CD14-positive monocyte (primary cell): ENCODE measurements around the gene MSI2. TPM values are rescaled to one million over a fixed set of nuclear protein-coding genes. Genes with fewer than 3 reads are reported as not detected.

ENCODE experiments used
- DNase-seq, 3 donors: peaks; one replicate each; pipeline ENCODE4 v3.0.0-alpha.2; 2011 to 2022
- H2AFZ ChIP-seq: 2 replicates; pipeline ENCODE4 v1.6.0; 2012; ENCODE audit warnings: mild to moderate bottlenecking, low read depth, low read length, inconsistent platforms; ENCODE audit not compliant: insufficient read depth, poor library complexity, severe bottlenecking
- H3K27ac ChIP-seq, 2 donors: 1 replicate in 1 of 2; 2 replicates in 1 of 2; pipeline ENCODE4 v1.5.1; 2012 to 2013; ENCODE audit warnings: low read length in 2 of 2, control low read depth in 1 of 2, inconsistent platforms in 1 of 2, low read depth in 1 of 2, mild to moderate bottlenecking in 1 of 2
- H3K27me3 ChIP-seq, 2 donors: one replicate each; pipeline versions ENCODE4 v1.6.0 to v1.6.1; 2011 to 2013; ENCODE audit warnings: low read length in 2 of 2; ENCODE audit not compliant: control insufficient read depth in 2 of 2, insufficient read depth in 2 of 2
- H3K36me3 ChIP-seq, 2 donors: replicated peaks in 1 of 2; 1 replicate in 1 of 2; 2 replicates in 1 of 2; pipeline versions ENCODE4 v1.5.1 to v1.6.1; 2012 to 2013; ENCODE audit warnings: low read length in 2 of 2, control low read depth in 1 of 2, inconsistent platforms in 1 of 2, mild to moderate bottlenecking in 1 of 2; ENCODE audit not compliant: insufficient read depth in 2 of 2, control insufficient read depth in 1 of 2
- H3K4me1 ChIP-seq, 2 donors: 1 replicate in 1 of 2; 2 replicates in 1 of 2; pipeline versions ENCODE4 v1.5.1 to v1.6.1; 2012 to 2013; ENCODE audit warnings: low read length in 2 of 2, control low read depth in 1 of 2, inconsistent platforms in 1 of 2, mild to moderate bottlenecking in 1 of 2, moderate library complexity in 1 of 2; ENCODE audit not compliant: insufficient read depth in 2 of 2, control insufficient read depth in 1 of 2
- H3K4me2 ChIP-seq: replicated peaks from 2 replicates; pipeline ENCODE3; 2012; ENCODE audit warnings: low read length, moderate library complexity, mild to moderate bottlenecking; ENCODE audit not compliant: poor library complexity, severe bottlenecking; ENCODE audit errors: extremely low read depth
- H3K4me3 ChIP-seq, 3 experiments: fragments of 200-600 bp in 1 of 3; sonication (generic) in 1 of 3; replicated peaks in 1 of 3; 1 replicate in 2 of 3; 2 replicates in 1 of 3; pipeline ENCODE4 v1.5.1; 2011 to 2013; ENCODE audit warnings: low read length in 3 of 3, mild to moderate bottlenecking in 3 of 3, control low read depth in 2 of 3, low read depth in 2 of 3, inconsistent platforms in 1 of 3, moderate library complexity in 1 of 3
- H3K79me2 ChIP-seq: 2 replicates; pipeline ENCODE4 v1.6.0; 2012; ENCODE audit warnings: mild to moderate bottlenecking, control low read depth, inconsistent platforms, low read length, moderate library complexity; ENCODE audit not compliant: insufficient read depth
- H3K9ac ChIP-seq: 2 replicates; pipeline ENCODE4 v1.6.0; 2017; ENCODE audit warnings: low read length, mild to moderate bottlenecking; ENCODE audit not compliant: insufficient read depth, poor library complexity, severe bottlenecking
- H3K9me3 ChIP-seq, 2 donors: replicated peaks in 1 of 2; 1 replicate in 1 of 2; 2 replicates in 1 of 2; pipeline versions ENCODE4 v1.5.1 to v1.6.1; 2012 to 2013; ENCODE audit warnings: low read length in 2 of 2, control low read depth in 1 of 2; ENCODE audit not compliant: control insufficient read depth in 1 of 2, insufficient read depth in 1 of 2
- H4K20me1 ChIP-seq: 2 replicates; pipeline ENCODE4 v1.6.0; 2012; ENCODE audit warnings: mild to moderate bottlenecking, low read length, control low read depth, moderate library complexity; ENCODE audit not compliant: insufficient read depth
- H3K27ac Mint-ChIP-seq, 7 donors: one replicate each; pipeline ENCODE4 v1.8.0; 2020; ENCODE audit warnings: mild to moderate bottlenecking in 7 of 7, mixed read lengths in 7 of 7, moderate library complexity in 6 of 7, inconsistent platforms in 2 of 7
- H3K27me3 Mint-ChIP-seq, 3 donors: one replicate each; pipeline ENCODE4 v1.8.0; 2021 to 2022; ENCODE audit warnings: low read depth in 3 of 3, mild to moderate bottlenecking in 3 of 3, mixed read lengths in 3 of 3, moderate library complexity in 3 of 3, inconsistent platforms in 1 of 3
- H3K36me3 Mint-ChIP-seq, 2 donors: one replicate each; pipeline ENCODE4 v1.8.0; 2020; ENCODE audit warnings: mixed read lengths in 2 of 2, inconsistent platforms in 1 of 2, mild to moderate bottlenecking in 1 of 2
- H3K4me1 Mint-ChIP-seq: one replicate; pipeline ENCODE4 v1.8.0; 2020; ENCODE audit warnings: mild to moderate bottlenecking, mixed read lengths
- H3K4me3 Mint-ChIP-seq, 2 donors: one replicate each; pipeline ENCODE4 v1.8.0; 2020; ENCODE audit warnings: mild to moderate bottlenecking in 2 of 2, mixed read lengths in 2 of 2, moderate library complexity in 1 of 2
- H3K9me3 Mint-ChIP-seq, 7 donors: one replicate each; pipeline ENCODE4 v1.8.0; 2020 to 2022; ENCODE audit warnings: mixed read lengths in 7 of 7, mild to moderate bottlenecking in 6 of 7, moderate library complexity in 6 of 7, inconsistent platforms in 2 of 7
- WGBS: methylation state at CpG from one replicate; pipeline ENCODE4 v1.1.5; 2013; ENCODE audit warnings: missing lambda C conversion rate; ENCODE audit not compliant: insufficient coverage; 5-methylcytosine and 5-hydroxymethylcytosine counted together
- intact Hi-C, 2 donors: fragments of 100-400 bp; cut with micrococcal nuclease; formaldehyde crosslinking; loops; one replicate each; pipeline versions ENCODE4 v1.15.0 to v1.15.1; 2023
- polyA plus RNA-seq, 3 donors: library from polyadenylated mRNA; depleted of rRNA in 1 of 3; unstranded in 2 of 3; stranded (reverse) in 1 of 3; fragments of 300-500 nt in 2 of 3; fragments of >200 nt in 1 of 3; fragmentation: Illumina TruSeq in 2 of 3; gene quantifications; 1 replicate in 2 of 3; 2 replicates in 1 of 3; pipeline ENCODE4 v1.2.3, GENCODE V29; 2012 to 2021
- TF ChIP-seq, protein P1 (sequence below): fragments of 200-600 bp; IDR thresholded peaks from one replicate; pipeline ENCODE4 v1.8.0; 2022; ENCODE audit warnings: antibody characterized with exemption, mild to moderate bottlenecking

MSI2 gene
- polyA plus RNA-seq, 3 donors, result 0.20 to 6.6 (median 0.37) TPM

DNA sequence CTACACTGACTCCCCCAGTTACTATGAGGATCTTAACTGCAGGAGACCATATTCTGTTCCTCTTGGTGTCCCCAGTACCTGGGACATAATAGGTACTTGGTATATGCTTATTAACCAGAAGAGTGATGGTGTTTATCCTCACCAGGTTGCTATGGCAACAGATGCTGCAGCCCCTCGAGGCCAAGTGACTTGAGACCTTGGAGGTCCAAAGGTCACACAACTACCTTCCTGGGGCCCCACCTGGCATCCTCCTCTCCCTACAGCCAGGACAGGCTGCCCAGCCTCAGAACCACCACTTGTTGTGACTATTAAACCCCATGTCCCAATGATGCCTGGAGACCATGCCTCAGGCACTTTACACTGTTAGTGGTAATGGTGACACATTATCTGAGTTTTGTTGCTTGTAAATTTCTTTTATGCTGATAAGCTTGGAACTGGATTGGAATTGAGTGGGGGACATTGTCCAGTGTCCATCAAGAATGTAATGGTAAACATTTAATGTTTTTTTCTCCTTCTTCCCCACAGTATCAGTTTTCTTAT lies 299.4 kb downstream of the MSI2 start:
- WGBS, result no CpG with 5 or more reads among the region's 1 CpG
- intact Hi-C loops, result no loop called here
- no peak for DNase-seq
- no peaks in the 10 kb centered on the region for H4K20me1 ChIP-seq
- no peak overlapping the region for H3K27ac Mint-ChIP-seq
- H3K36me3 ChIP-seq, result no peaks in the 10 kb centered on the region
- no peaks in the 10 kb centered on the region for H3K79me2 ChIP-seq
- H3K9ac ChIP-seq, result no peak overlapping the region
- no peak overlapping the region for H3K4me3 Mint-ChIP-seq
- H3K27me3 Mint-ChIP-seq, result peaks cover 6 to 18% (median 14%) of the 10 kb centered on the region in 3 donors
- H3K27ac ChIP-seq, result no peak overlapping the region
- no peak overlapping the region for H3K4me3 ChIP-seq
- H3K4me1 ChIP-seq, result peaks cover 37 to 51% of the 10 kb centered on the region in 2 donors
- H3K9me3 Mint-ChIP-seq, result no peaks in the 10 kb centered on the region
- H3K9me3 ChIP-seq, result no peaks in the 10 kb centered on the region
- peaks cover 0 to 3% of the 10 kb centered on the region in 2 donors for H3K27me3 ChIP-seq
- TF ChIP-seq, protein P1, sequence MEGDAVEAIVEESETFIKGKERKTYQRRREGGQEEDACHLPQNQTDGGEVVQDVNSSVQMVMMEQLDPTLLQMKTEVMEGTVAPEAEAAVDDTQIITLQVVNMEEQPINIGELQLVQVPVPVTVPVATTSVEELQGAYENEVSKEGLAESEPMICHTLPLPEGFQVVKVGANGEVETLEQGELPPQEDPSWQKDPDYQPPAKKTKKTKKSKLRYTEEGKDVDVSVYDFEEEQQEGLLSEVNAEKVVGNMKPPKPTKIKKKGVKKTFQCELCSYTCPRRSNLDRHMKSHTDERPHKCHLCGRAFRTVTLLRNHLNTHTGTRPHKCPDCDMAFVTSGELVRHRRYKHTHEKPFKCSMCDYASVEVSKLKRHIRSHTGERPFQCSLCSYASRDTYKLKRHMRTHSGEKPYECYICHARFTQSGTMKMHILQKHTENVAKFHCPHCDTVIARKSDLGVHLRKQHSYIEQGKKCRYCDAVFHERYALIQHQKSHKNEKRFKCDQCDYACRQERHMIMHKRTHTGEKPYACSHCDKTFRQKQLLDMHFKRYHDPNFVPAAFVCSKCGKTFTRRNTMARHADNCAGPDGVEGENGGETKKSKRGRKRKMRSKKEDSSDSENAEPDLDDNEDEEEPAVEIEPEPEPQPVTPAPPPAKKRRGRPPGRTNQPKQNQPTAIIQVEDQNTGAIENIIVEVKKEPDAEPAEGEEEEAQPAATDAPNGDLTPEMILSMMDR, result no peak
- no peak overlapping the region for H2AFZ ChIP-seq
- no peak overlapping the region for H3K4me2 ChIP-seq
- H3K4me1 Mint-ChIP-seq, result peaks cover 86% of the 10 kb centered on the region
- peaks cover 0 to 2% of the 10 kb centered on the region in 2 donors for H3K36me3 Mint-ChIP-seq

DNA sequence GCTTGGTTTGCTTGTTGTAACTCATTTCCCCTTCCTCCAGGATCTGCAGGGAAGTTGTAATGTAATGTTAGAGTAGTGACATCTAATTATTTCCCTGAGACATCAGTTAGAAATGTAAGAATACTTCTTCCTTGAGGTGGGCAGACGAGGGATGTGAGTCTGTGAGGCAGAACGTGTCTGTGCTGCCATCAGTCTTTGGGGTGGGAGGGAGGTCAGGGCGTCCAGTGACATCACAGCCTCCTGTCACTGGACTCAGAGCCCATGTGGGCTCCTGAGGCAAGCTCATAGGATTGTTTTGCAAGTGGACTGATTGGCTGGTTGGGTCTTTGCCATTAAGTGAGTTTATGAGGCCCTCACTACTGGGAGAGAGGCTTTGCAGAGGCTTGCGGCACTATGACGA lies 300.0 kb downstream of the MSI2 start:
- no peak for DNase-seq
- TF ChIP-seq, protein P1, result no peak
- H3K79me2 ChIP-seq, result no peaks in the 10 kb centered on the region
- H3K27ac Mint-ChIP-seq, result no peak overlapping the region
- H3K27me3 Mint-ChIP-seq, result peaks cover 7 to 18% (median 14%) of the 10 kb centered on the region in 3 donors
- no peaks in the 10 kb centered on the region for H3K9me3 ChIP-seq
- no peak overlapping the region for H3K9ac ChIP-seq
- H3K4me1 Mint-ChIP-seq, result peaks cover 92% of the 10 kb centered on the region
- H3K27ac ChIP-seq, result no peak overlapping the region
- H4K20me1 ChIP-seq, result no peaks in the 10 kb centered on the region
- H3K4me3 Mint-ChIP-seq, result no peak overlapping the region
- no peaks in the 10 kb centered on the region for H3K9me3 Mint-ChIP-seq
- 48% methylated on average over 4 of the region's 5 CpGs for WGBS
- intact Hi-C loops, result no loop called here
- H3K27me3 ChIP-seq, result peaks cover 0 to 3% of the 10 kb centered on the region in 2 donors
- no peaks in the 10 kb centered on the region for H3K36me3 ChIP-seq
- H3K4me3 ChIP-seq, result no peak overlapping the region
- H3K36me3 Mint-ChIP-seq, result peaks cover 0 to 2% of the 10 kb centered on the region in 2 donors
- H3K4me2 ChIP-seq, result no peak overlapping the region
- peaks cover 43 to 57% of the 10 kb centered on the region in 2 donors for H3K4me1 ChIP-seq
- no peak overlapping the region for H2AFZ ChIP-seq
